H9 (cell line): Measurements from ENCODE around the gene PI16. TPM values are rescaled to one million over a fixed set of nuclear protein-coding genes. Genes with fewer than 3 reads are reported as not detected.

Experiments used
- DNase-seq: peaks from one replicate; pipeline ENCODE4 v3.0.0-alpha.2; 2017
- H2AFZ ChIP-seq: one replicate; pipeline ENCODE4 v1.6.1; 2013; ENCODE audit warnings: mild to moderate bottlenecking, low read length, control low read depth, moderate library complexity
- H2AK5ac ChIP-seq: 2 replicates; pipeline ENCODE4 v1.6.1; 2013; ENCODE audit warnings: low read length, control low read depth, mixed read lengths; ENCODE audit not compliant: insufficient read length
- H2BK120ac ChIP-seq: one replicate; pipeline ENCODE4 v1.6.1; 2013; ENCODE audit warnings: low read depth, mild to moderate bottlenecking, low read length, control low read depth, inconsistent platforms; ENCODE audit not compliant: poor library complexity, severe bottlenecking
- H2BK12ac ChIP-seq: 2 replicates; pipeline ENCODE4 v1.6.1; 2013; ENCODE audit warnings: low read length, control low read depth, mixed read lengths, low read depth; ENCODE audit not compliant: insufficient read length
- H2BK15ac ChIP-seq: 2 replicates; pipeline ENCODE4 v1.6.1; 2013; ENCODE audit warnings: low read depth, low read length, control low read depth
- H2BK20ac ChIP-seq: one replicate; pipeline ENCODE4 v1.6.1; 2013; ENCODE audit warnings: low read depth, mild to moderate bottlenecking, low read length, control low read depth, inconsistent platforms; ENCODE audit not compliant: poor library complexity, severe bottlenecking
- H2BK5ac ChIP-seq: 2 replicates; pipeline ENCODE4 v1.6.1; 2013; ENCODE audit warnings: low read length, control low read depth, mixed read lengths; ENCODE audit not compliant: insufficient read length
- H3K14ac ChIP-seq: 2 replicates; pipeline ENCODE4 v1.6.1; 2013; ENCODE audit warnings: low read length, control low read depth; ENCODE audit not compliant: insufficient read depth
- H3K18ac ChIP-seq: 2 replicates; pipeline ENCODE4 v1.6.1; 2013; ENCODE audit warnings: low read depth, mild to moderate bottlenecking, mixed read lengths, low read length, control low read depth; ENCODE audit not compliant: insufficient read length
- H3K23ac ChIP-seq: 2 replicates; pipeline ENCODE4 v1.6.1; 2013; ENCODE audit warnings: low read length, control low read depth, mixed read lengths, low read depth; ENCODE audit not compliant: insufficient read length
- H3K23me2 ChIP-seq: 2 replicates; pipeline ENCODE4 v1.6.1; 2013; ENCODE audit warnings: low read depth, mild to moderate bottlenecking, mixed read lengths, low read length, control low read depth; ENCODE audit not compliant: insufficient read length, poor library complexity, severe bottlenecking
- H3K27ac ChIP-seq: 2 replicates; pipeline ENCODE4 v1.5.1; 2013; ENCODE audit warnings: low read length, control low read depth, mixed read lengths, low read depth; ENCODE audit not compliant: insufficient read length
- H3K27me3 ChIP-seq: 2 replicates; pipeline ENCODE4 v1.6.1; 2013; ENCODE audit warnings: low read length, control low read depth, inconsistent platforms; ENCODE audit not compliant: insufficient read depth
- H3K4ac ChIP-seq: 2 replicates; pipeline ENCODE4 v1.6.1; 2013; ENCODE audit warnings: low read depth, mild to moderate bottlenecking, control low read depth, inconsistent platforms, low read length, moderate library complexity
- H3K4me1 ChIP-seq: 2 replicates; pipeline ENCODE4 v1.6.1; 2013; ENCODE audit warnings: low read length, control low read depth, inconsistent platforms; ENCODE audit not compliant: insufficient read depth
- H3K4me2 ChIP-seq: 2 replicates; pipeline ENCODE4 v1.6.1; 2013; ENCODE audit warnings: low read length, control low read depth, mixed read lengths; ENCODE audit not compliant: insufficient read length, insufficient read depth
- H3K56ac ChIP-seq: 2 replicates; pipeline ENCODE4 v1.6.1; 2013; ENCODE audit warnings: low read depth, mild to moderate bottlenecking, mixed read lengths, low read length, control low read depth; ENCODE audit not compliant: insufficient read length
- H3K79me1 ChIP-seq: 2 replicates; pipeline ENCODE4 v1.6.1; 2013; ENCODE audit warnings: low read depth, mild to moderate bottlenecking, moderate library complexity, low read length, control low read depth, inconsistent platforms; ENCODE audit not compliant: insufficient read depth, poor library complexity, severe bottlenecking
- H3K79me2 ChIP-seq: 2 replicates; pipeline ENCODE4 v1.6.1; 2013; ENCODE audit warnings: low read length, control low read depth, inconsistent platforms; ENCODE audit not compliant: insufficient read depth
- H3K9ac ChIP-seq: 2 replicates; pipeline ENCODE4 v1.6.1; 2013; ENCODE audit warnings: low read length, control low read depth, mixed read lengths; ENCODE audit not compliant: insufficient read length; ENCODE audit errors: extremely low read depth
- H3K9me3 ChIP-seq: one replicate; pipeline ENCODE4 v1.6.1; 2013; ENCODE audit warnings: low read depth, low read length, inconsistent platforms; ENCODE audit not compliant: control insufficient read depth
- H3T11ph ChIP-seq: one replicate; pipeline ENCODE4 v1.6.1; 2013; ENCODE audit warnings: mild to moderate bottlenecking, low read length, control low read depth, inconsistent platforms
- H4K20me1 ChIP-seq: one replicate; pipeline ENCODE4 v1.6.1; 2013; ENCODE audit not compliant: control insufficient read depth, insufficient read length, insufficient read depth
- H4K5ac ChIP-seq: 2 replicates; pipeline ENCODE4 v1.6.1; 2013; ENCODE audit warnings: low read depth, mild to moderate bottlenecking, mixed read lengths, low read length, control low read depth; ENCODE audit not compliant: insufficient read length
- H4K8ac ChIP-seq: replicated peaks from 2 replicates; pipeline ENCODE4 v1.6.1; 2013; ENCODE audit warnings: low read length, control low read depth, mixed read lengths, low read depth; ENCODE audit not compliant: insufficient read length
- H4K91ac ChIP-seq: 2 replicates; pipeline ENCODE4 v1.6.1; 2013; ENCODE audit warnings: low read depth, mild to moderate bottlenecking, moderate library complexity, mixed read lengths, low read length, control low read depth; ENCODE audit not compliant: insufficient read length
- H3K27ac Mint-ChIP-seq, 3 experiments: 2 replicates in 2 of 3; 3 replicates in 1 of 3; pipeline ENCODE4 v1.8.0; 2020 to 2021; ENCODE audit warnings: mixed read lengths in 3 of 3, mild to moderate bottlenecking in 1 of 3, moderate library complexity in 1 of 3
- H3K27me3 Mint-ChIP-seq: 2 replicates; pipeline ENCODE4 v1.8.0; 2021; ENCODE audit warnings: low read depth, mild to moderate bottlenecking, moderate library complexity, mixed read lengths
- H3K36me3 Mint-ChIP-seq, 3 experiments: 2 replicates in 2 of 3; 3 replicates in 1 of 3; pipeline ENCODE4 v1.8.0; 2020 to 2021; ENCODE audit warnings: low read depth in 3 of 3, mixed read lengths in 3 of 3; ENCODE audit not compliant: insufficient read depth in 1 of 3
- H3K4me1 Mint-ChIP-seq, 2 experiments: 2 replicates each; pipeline ENCODE4 v1.8.0; 2020; ENCODE audit warnings: mixed read lengths in 2 of 2
- H3K4me3 Mint-ChIP-seq, 2 experiments: 2 replicates in 1 of 2; 3 replicates in 1 of 2; pipeline ENCODE4 v1.8.0; 2020 to 2021; ENCODE audit warnings: mild to moderate bottlenecking in 2 of 2, mixed read lengths in 2 of 2, moderate library complexity in 1 of 2
- H3K9me3 Mint-ChIP-seq, 2 experiments: 2 replicates in 1 of 2; 3 replicates in 1 of 2; pipeline ENCODE4 v1.8.0; 2020; ENCODE audit warnings: mild to moderate bottlenecking in 2 of 2, mixed read lengths in 2 of 2, moderate library complexity in 1 of 2
- WGBS: extraction: QIAGEN DNeasy Blood & Tissue Kit; methylation state at CpG from one replicate; pipeline ENCODE4 v1.1.7; 2013; ENCODE audit warnings: missing lambda C conversion rate, low lambda C conversion rate, mixed read lengths; ENCODE audit not compliant: insufficient read length; ENCODE audit errors: extremely low coverage; 5-methylcytosine and 5-hydroxymethylcytosine counted together
- total RNA-seq: library from RNA; stranded (reverse); gene quantifications from 2 replicates; pipeline ENCODE4 v1.2.1, GENCODE V29; 2021
- TF ChIP-seq, protein P1 (sequence below): fragments of 200-600 bp; sonication (generic); conservative IDR thresholded peaks from 3 replicates; pipeline ENCODE4 v1.8.0; 2021; ENCODE audit warnings: antibody characterized with exemption, mild to moderate bottlenecking

The PI16 gene
- total RNA-seq, 1 experiment from 2014 or later, result not detected

DNA sequence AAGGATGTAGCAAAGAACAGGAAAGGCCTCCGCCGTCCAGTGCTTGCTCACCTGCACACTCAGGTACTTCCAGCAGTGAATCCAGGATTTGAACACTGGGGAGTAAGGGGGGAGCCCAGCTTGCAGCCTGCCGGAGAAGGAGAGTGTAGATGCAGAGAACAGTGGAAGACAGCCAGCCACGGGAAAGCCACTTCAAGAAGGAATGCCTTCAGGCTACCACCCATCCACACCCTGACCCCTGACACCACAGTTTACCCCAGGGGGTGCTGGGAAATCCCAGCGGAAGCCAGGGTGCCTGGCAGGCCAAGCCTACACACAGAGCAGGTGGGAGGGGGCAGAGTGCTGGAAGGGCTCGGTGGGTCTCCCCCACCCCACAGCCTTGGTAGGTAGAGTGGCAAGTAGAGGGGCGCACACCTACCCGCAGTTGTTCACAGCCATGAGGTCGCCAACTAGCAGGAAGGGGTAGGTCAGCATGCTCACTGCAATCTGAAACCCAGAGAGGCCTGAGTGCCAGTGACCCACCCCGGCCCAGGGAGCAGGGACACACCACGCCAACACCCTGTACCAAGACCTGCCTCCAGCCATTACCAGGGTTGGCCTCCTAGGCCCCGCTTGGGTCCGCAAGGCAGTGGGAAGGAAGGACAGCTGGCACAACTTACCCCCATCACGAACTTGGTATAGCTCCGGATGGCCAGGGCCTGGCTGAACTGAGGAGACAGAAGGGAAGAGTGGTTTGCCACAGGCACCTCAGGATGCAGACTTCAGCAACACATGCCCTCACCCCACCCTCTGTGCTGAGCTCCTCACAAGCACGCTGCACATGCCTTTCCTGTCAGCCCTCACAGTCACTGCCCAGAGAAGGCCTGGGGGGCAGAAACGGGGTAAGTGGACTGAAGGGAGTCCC lies 15.7 kb downstream of the PI16 start:
- no peak overlapping the region for H3K4ac ChIP-seq
- H3K9me3 Mint-ChIP-seq, result no peaks in the 10 kb centered on the region
- no peak overlapping the region for H2AFZ ChIP-seq
- WGBS, result no CpG with 5 or more reads among the region's 17 CpGs
- TF ChIP-seq, protein P1, sequence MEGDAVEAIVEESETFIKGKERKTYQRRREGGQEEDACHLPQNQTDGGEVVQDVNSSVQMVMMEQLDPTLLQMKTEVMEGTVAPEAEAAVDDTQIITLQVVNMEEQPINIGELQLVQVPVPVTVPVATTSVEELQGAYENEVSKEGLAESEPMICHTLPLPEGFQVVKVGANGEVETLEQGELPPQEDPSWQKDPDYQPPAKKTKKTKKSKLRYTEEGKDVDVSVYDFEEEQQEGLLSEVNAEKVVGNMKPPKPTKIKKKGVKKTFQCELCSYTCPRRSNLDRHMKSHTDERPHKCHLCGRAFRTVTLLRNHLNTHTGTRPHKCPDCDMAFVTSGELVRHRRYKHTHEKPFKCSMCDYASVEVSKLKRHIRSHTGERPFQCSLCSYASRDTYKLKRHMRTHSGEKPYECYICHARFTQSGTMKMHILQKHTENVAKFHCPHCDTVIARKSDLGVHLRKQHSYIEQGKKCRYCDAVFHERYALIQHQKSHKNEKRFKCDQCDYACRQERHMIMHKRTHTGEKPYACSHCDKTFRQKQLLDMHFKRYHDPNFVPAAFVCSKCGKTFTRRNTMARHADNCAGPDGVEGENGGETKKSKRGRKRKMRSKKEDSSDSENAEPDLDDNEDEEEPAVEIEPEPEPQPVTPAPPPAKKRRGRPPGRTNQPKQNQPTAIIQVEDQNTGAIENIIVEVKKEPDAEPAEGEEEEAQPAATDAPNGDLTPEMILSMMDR, result no peak
- no peaks in the 10 kb centered on the region for H3K4me1 ChIP-seq
- H3K9me3 ChIP-seq, result no peaks in the 10 kb centered on the region
- no peak overlapping the region for H3K14ac ChIP-seq
- no peak overlapping the region for H3T11ph ChIP-seq
- H3K23ac ChIP-seq, result no peak overlapping the region
- peaks cover 44 to 85% (median 75%) of the 10 kb centered on the region in 3 experiments for H3K36me3 Mint-ChIP-seq
- H4K5ac ChIP-seq, result no peak overlapping the region
- H3K79me2 ChIP-seq, result no peaks in the 10 kb centered on the region
- no peak overlapping the region for H3K27ac ChIP-seq
- H2BK120ac ChIP-seq, result no peak overlapping the region
- no peaks in the 10 kb centered on the region for H3K27me3 ChIP-seq
- H4K8ac ChIP-seq, result no peak overlapping the region
- H3K4me3 Mint-ChIP-seq, result no peak overlapping the region
- no peaks in the 10 kb centered on the region for H3K23me2 ChIP-seq
- H3K27ac Mint-ChIP-seq, result no peak overlapping the region
- H2BK15ac ChIP-seq, result no peak overlapping the region
- H3K56ac ChIP-seq, result no peak overlapping the region
- no peak overlapping the region for H3K9ac ChIP-seq
- no peak overlapping the region for H2BK5ac ChIP-seq
- no peak overlapping the region for H2BK12ac ChIP-seq
- H3K18ac ChIP-seq, result no peak overlapping the region
- H3K4me1 Mint-ChIP-seq, result no peaks in the 10 kb centered on the region
- no peak overlapping the region for H4K91ac ChIP-seq
- no peaks in the 10 kb centered on the region for H4K20me1 ChIP-seq
- no peak overlapping the region for H2AK5ac ChIP-seq
- no peak overlapping the region for H2BK20ac ChIP-seq
- no peaks in the 10 kb centered on the region for H3K79me1 ChIP-seq
- no peak overlapping the region for H3K4me2 ChIP-seq
- H3K27me3 Mint-ChIP-seq, result no peaks in the 10 kb centered on the region
- DNase-seq, result no peak
